Activated CD4-positive, alpha-beta T cell treated with anti-CD3 and anti-CD28 coated beads for 24 hours (primary cell): Measurements from ENCODE around the gene CADM1.

ENCODE experiments used
- DNase-seq, 2 donors: peaks; one replicate each; pipeline ENCODE4 v3.0.0-alpha.2; 2020; ENCODE audit warnings: low read depth in 2 of 2

CADM1 gene

DNA sequence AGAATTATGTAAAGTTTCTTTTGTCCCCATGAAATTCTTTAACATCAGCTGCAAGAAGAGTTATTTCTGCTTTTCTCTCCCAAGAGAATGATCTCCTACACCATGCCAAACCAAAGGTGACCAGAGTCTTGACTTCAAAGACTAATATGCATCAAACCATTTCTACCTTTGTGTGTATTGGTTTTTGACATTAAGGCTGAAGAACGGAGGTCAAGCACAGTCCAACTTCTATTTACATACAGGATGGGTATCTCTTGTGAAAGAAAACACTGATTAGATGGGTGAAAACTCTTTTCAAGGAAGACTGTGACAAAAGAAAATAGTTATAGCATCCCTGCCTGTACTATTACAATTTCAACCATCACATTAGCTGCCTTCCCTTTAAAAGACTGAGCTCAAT, 256.3 kb downstream of the CADM1 start:
- DNase-seq, result no peak

DNA sequence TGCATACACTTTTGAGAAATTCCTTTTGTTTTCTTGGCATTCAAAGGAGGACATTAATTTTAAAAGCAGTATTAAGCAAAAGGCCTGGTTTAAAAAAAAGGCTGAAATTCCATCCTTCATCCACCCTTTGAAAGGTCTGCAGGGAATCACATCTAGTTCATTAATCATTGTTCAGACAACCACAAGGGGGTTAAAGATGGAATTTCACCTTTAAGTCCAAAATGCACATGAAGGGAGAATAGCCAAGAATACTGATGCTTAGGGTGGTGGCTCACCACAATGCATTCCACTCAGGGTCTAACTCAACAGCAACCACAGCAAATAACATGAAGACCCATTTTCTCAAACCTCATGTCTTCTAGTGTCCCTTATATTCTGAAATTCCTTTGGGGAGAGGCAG, 256.9 kb downstream of the CADM1 start:
- DNase-seq, result no peak

DNA sequence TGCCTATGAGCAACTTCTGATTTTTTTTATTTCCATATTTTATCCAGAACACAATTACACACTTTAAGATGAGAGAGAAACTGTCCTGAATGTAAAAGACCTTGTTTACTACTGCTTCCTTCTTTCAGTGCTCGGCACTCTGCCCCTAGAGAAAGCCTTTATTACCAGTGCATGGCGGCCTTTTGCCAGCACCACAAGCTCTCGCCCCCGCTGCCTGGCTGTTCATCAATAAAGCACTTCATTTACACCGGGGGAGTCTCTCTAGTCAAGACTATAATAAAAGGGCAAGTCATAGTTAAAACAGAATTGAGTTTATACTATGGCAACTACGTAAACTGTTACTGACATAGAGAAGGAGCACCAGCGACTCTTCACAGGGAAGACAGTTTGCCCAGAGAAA, 259.5 kb downstream of the CADM1 start:
- DNase-seq, result no peak

DNA sequence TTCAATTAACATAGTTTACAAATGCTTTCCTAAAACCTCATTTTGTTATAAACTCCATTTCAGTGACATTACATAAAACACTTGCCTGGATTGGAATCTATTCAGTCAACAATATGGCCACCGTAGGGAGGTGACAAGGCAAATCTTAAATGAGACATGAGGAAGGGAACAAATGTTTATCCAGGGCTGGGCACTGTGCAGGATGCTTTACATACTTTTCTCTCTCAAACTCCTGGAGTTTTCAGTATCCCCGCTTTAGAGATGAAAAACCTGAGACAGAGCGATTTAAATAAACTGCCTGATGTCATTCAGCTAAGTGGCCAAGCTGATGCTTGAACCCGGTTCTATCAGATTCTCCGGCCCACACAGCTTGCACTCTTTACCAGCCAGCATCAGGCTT, 259.9 kb downstream of the CADM1 start:
- DNase-seq, result no peak

DNA sequence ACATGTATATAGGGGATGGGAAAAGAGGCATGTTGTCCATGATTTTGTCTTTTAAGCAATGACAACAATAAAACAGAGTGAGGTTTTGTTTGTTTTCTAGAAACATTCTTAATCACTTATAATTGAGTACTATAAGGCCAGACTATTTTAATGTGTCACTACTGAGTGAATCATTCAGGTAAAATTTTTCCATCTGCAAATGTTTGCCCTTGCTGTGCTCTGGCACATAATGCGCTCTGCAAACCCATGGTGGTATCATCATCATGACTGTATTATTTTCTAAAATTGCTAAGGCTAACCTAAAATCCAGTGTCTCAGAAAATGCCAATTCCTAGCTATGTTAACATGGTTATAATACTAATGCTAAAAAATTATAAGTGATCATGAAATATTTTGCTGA, 261.2 kb downstream of the CADM1 start:
- no peak for DNase-seq

DNA sequence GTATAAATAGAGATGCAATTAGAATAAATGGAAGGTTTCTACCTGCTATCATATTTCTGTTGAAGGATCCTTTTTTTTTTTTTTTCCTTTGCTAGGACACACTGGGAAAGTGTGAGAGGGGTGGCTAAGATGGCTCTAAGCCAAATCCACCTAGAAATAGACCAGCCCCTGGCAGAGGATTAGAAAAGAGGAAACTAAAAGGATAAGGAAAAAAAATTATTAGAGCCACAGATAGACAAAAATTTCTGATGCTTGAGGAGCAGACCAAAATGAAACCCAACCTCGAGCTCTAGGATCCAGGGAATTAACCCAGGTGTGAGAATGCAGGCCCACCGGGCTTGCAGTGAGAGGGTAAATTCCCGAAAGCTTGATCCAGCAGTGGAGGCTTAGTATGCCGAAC, 262.3 kb downstream of the CADM1 start:
- no peak for DNase-seq

DNA sequence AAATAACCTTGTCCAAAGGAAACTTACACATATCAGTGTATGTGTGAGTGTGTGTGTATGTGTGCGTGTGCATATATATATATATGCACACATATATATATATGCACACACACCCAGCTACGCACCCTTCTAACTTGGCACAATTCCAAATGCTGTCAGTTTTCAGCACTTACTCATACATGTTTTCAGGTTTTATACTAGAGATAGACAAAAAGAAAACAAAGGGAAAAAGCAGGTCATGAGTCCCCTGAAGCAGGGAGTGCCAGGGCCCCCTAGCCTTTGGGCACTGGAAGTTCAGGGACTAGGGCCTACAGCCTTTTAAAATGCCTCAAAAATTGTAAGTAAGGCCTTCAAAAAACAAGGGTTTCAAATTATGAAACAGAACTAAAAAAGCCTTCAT, 265.4 kb downstream of the CADM1 start:
- DNase-seq, result no peak

DNA sequence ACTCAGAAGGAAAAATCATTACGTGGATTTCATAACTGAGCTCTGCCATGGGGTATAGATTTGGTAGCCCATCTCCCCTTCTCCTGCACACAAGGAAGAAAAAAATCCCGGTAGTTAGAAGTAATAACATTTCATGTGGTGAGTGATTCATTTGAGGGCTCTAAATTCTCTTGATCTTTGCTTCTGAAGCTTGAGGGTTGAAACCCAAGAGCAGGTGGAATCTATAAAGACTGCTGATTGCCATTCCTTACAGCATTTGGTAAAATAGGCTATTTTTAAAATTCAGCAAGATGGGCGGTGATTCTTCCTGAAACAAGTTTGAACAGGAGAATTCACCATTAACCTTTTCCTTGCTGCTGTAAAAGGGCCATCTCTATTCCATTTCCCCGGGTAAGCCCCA, 266.1 kb downstream of the CADM1 start:
- DNase-seq, result no peak

DNA sequence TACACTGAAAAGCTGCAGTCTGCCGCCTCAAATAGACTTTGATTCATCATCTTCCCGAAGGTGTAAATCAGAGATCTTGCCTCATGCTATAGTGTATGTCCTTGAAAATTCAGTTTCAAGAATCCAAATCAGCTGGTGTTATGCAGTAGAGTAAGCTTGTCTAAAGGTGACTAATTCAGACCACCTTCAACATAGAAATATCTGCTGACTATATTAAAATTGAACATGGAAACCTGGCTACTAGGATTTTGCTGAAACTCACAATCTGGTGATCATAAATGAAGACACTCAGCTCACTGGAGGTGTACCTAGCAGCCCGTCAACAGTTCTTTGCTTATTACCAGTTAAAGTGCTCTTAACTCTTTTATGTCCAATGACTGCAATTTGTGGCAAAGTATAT, 266.6 kb downstream of the CADM1 start:
- DNase-seq, result no peak

DNA sequence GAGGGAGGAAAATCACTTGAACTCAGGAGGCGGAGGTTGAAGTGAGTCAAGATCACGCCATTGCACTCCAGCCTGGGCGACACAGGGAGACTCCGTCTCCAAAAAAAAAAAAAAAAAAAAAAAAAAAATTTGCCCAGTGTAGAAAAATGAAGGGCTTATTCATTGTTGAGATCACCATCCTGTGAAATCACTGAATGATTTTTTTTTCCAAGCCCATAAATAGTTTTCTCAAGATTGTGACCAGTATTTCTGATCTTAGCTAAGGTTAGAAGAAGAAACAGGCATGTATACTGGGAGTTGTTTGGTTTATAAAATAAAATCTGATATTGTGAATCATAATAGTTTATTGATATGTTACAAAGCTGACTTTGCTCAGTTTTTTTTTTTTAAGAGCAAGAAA, 269.4 kb downstream of the CADM1 start:
- no peak for DNase-seq

DNA sequence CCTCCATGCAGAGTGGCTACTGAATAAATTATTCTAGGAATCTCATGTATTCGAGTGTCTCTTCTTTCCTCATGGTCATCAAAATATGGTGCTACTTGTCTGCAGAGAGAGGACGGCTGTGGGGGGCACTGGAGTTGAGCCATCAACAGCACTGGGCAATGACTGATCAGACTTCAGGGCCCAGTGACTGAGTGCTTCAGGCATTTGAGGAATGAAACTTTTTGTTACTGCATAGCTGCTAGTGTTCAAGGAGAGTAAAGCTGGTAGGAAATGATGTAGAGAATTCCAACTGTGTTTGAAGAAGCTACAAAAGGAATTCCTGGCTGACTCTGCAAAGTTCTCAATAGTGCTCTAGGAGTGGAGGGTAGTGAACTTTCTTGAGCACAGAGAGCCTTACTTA, 277.7 kb downstream of the CADM1 start:
- DNase-seq, result no peak

DNA sequence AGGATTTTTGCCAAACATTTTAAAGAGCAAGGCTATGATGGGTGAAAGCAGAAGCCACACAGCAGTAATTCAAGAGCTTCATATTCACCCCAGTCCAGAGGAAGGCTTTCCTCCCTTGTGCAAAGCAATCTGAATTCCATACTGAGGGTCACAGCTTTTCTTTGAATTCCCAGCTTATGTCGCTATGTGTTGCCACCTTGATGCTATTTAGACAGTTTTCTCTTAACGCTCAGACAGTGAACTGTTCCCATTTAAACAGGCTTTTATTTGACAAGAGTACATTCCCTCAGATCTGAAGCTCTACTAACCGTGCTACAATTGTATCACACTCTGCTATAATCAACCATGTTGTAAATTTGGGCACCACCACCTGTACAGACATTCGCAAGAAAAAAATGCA, 279.7 kb downstream of the CADM1 start:
- DNase-seq, result no peak

DNA sequence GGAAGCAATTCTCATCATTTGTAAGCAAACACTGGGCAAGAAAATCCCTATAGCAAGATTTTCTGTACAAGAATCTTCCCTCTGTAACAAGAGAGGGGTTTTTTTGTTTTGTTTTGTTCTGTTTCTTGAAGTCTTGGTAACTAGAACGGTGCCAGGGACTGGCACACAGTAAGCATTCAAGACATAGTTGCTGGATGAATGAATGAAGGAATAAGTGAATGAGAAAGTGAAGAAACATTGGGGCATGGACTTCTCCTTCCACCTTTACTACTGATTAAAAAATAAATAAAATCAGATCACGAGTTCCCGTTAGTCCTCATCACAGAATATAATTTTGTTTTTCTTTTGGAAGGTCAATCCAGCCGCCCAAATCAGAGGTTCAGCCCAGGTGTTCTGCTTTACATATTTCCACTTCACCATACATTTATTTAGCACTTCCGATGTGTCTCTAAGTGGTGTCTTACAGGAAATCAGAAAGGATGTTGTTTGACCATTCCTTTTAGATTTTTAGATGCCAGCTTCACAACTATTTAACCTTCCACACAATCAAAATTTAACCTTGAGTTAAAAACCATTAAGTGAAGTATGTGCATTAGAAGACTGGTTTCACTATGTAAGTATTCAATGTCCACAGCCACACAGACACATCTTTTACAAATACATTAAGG, 281.2 kb downstream of the CADM1 start:
- DNase-seq, result no peak

DNA sequence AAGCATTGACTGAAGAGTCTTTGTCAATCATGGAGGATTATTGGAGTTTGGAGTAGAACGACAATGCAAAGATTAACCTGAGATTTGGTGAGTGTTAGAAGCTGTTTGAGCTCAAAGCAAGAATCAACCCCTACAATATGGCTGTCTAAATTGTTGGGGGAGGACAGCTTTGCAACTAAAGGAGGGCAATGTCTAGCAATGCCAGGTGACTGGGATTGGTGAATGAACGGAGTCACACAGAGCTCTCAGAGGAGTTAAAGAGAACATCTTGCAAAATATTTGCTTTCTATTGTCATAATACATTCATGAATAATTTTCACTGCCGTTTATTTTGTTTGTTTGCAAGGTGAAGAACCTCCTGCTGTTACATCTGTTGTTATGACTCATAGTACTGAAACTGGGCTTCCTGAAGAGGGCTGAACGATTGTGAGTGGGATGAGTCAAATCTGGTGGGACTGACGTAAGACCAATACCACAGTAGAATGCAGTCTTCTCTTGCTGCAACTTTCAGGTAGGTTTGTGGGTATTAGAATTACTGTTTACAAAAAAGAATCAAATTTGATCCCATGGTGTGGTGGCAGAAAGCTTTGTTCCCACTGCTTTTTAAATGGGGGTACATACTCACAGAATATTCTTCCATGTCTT, 281.9 kb downstream of the CADM1 start:
- no peak for DNase-seq

DNA sequence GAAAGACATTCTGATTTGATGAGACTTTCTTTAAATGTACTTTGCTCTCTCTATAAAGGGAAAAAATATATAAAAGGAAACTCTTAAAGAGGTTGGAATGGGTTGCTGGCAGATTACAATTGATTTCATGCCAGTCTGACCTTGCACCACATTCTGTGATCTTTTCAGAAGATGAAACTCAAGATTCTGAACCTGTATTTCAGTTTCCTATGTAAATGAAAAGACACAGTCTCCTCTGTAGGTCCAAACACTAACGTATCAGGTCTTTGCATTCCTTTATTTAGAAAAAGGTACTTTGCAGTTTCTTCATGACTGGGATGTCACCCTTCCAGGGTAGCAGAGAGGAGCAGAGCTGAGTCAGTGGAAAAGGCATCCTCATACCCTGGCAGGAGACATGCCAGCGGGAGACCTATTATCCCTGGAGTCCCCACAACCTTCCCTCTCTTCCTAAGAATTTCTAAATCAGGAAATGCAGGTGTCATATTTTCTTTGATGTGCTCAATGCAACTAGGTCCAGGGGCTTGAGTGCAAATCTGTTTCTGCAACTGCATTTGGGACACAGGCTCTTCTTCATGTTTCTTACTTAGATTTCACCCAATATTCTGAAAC, 282.6 kb downstream of the CADM1 start:
- DNase-seq, result no peak

DNA sequence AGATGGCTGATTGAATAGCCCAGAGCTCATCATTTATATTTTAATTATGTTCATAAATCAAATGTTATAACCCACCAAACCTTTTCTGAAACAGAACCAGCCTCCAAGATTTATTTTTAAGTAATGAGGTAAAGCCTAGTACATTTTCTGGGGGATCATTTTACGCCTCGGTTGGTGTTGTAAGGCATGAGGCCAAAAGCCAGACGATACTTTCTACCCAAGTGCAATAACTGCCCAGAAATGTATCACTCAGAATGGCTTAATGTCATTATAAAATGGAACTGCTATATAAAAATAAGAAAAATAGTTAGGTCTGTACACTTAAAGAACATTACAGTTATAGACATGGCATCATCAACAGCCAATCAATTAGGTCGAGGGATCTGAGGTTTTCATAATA, 283.3 kb downstream of the CADM1 start:
- no peak for DNase-seq

DNA sequence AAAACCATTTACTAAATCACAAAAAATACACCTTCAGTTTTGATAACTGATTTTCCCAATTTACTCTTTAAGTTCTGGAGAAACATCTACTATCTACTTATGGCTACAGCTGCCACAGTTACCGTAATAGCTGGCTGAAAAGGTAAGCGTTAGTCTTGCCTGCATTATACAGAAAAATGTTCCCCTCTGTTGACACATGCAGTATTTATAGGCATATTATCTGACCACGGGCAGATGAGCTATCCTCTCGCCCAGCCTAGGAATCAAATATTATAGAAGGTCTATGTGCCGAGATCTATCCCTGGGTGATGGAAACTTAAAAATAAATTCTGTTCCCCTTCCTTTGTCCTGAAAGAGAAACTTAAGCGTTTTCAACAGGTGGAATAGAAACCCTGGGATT, 283.8 kb downstream of the CADM1 start:
- no peak for DNase-seq

DNA sequence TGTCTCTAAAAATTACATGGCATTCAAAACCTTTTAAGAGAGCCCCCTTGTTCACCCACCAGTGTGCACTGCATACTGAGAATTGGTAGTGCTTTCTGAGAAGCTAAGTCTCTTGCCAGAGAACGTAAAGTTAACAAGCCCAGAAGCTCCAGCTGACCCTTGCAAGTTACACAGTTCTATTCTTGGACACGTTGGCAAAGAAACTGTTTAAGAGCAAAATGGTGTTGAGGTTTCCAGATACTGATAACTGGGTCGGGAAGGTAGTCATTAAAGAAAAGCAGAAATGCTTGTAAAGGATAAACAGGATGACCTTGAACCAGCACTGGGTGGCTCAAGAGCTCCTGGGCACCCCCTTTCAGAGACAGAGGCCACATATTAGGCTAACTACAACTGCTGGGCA, 284.8 kb downstream of the CADM1 start:
- no peak for DNase-seq

DNA sequence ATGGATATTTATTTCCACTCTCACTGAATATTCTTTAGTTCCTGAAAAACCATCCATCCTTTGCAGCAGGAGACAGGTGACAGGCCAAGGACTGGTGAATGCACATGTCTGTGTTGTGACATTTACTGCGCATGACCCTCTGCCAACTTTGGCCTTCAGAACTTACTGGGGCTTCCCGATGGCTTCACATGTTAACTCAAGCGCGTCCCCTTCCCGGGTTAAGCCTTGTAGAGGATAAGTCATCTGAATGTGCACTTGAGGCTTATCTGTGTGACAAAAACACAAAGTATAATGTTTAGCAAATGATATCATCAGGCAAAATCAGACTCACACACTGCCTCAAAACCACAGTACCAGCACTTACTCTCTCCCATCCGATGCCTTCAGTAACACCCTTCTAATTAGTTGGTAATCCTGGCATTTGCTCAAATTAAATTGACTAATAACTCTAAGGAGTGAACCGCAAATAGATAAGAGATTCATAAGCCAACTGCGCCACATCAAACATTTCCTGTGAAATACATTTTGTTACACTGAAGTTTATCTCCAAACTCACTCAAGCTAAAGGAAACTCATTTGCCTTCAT, 286.4 kb downstream of the CADM1 start:
- no peak for DNase-seq

DNA sequence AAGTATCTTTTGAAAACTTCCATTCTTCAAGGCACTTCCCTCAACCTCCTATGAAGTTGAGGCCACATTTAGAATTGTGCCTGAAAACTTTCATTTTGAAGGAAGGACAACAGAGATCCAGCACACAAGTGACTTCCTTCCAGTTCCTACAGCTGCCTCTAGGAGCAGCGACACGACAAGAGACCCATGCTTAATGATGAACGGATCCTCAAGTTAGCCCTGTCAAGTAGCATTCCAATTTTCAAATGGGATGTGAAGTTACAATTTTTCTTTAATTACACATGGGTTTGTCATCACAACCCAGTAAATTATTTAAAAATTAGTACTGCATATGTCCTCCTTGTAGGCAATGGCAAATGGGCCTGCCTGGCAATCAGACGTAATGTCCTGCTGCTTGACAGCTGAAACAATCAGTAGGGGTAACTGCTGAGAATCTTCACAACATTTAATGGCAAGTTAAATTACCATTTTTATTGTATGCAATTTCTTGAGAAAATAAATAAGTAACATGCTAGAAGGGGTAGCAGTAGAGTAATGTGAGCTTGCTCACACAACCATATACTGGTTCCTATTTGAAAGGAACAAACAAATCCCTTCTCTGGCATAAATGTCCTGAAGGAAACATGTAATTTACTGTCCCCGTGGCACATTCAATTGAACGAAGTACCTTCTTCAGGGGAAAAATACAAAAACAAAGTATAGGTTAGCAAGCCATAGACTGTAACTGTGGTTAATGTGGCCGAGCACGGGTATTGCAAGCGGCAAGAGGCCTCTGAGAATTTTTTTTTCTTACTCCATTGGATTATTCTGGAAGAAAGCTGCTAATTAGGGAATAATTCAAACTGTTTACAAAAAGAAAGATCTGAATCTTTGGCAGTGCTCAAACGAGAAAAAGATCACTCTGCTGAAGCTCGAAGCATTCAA, 288.3 kb downstream of the CADM1 start:
- DNase-seq, result no peak

DNA sequence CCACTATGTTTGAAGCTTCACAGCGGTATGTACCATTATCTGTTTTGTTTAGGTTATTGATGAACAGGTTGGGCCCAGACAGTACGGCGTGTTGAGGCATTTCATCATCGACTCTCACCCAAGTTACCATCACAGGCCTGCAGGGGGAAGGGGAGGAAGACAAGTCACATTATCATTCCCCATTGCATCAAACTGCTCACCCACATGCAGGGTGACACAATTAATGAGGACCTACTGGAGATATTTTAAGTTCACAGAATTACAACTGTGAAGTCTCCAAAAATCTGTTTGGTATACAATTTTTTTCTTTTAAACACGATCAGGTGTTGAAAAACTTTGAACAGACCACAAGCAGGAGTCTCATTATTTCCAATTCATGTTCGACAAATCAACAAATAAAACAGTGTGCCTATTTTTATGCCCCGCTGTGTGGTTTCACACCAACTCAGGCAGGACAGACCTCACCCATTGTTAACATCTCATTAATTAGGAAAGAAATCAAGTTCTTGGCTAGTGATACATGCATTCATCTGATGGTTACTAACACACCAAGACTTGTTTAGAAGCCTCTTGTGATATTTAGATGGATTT, 289.5 kb downstream of the CADM1 start:
- DNase-seq, result no peak

DNA sequence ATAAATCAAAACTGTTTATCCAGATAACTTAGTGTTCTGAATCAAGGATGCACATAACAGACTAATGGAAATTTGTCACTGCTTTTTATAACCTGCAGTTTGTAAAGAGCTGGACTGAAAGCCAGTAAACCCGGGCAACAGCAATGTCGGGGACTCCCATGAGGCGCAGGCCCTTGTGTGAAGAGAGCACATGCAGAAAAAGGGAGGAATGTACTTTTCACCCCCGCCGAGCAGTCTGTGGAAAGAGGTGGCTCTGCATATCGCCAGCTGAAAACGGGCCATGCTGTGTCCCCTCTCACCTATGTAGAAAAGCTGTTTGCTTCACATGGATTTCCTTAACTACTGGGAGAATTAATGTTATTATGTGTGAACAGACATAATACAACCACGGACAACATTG, 291.2 kb downstream of the CADM1 start:
- no peak for DNase-seq
